Activated CD4-positive, alpha-beta T cell treated with anti-CD3 and anti-CD28 coated beads for 36 hours (primary cell): ENCODE results near the gene SLC6A6. TPM values are rescaled to one million over a fixed set of nuclear protein-coding genes. Genes with fewer than 3 reads are reported as not detected.
A peak's percentile ranks its signal among the peaks of the same experiment; 100 is the strongest.

Source experiments
- ATAC-seq: fragments of 200-7000 bp; cut with Tn5 transposase; one replicate; pipeline ENCODE4 v1.10.0; 2021; ENCODE audit warnings: mild to moderate bottlenecking, moderate library complexity
- CTCF ChIA-PET: fragments of 350-600 bp; sonication (Branson Sonifier 250); formaldehyde crosslinking; loops from one replicate; lab custom pipeline; 2021; ENCODE audit warnings: antibody characterized with exemption; lab: Charles Lee
- POLR2A ChIA-PET: fragments of 350-600 bp; sonication (Branson Sonifier 250); formaldehyde crosslinking; loops from one replicate; lab custom pipeline; 2021; ENCODE audit warnings: antibody characterized with exemption, inconsistent platforms; lab: Charles Lee
- DNase-seq: peaks from one replicate; pipeline ENCODE4 v3.0.0-alpha.2; 2020
- H3K27ac Mint-ChIP-seq: one replicate; pipeline ENCODE4 v1.8.0; 2021; ENCODE audit warnings: mixed read lengths
- H3K27me3 Mint-ChIP-seq: one replicate; pipeline ENCODE4 v1.8.0; 2021; ENCODE audit warnings: mixed read lengths
- H3K36me3 Mint-ChIP-seq: one replicate; pipeline ENCODE4 v1.8.0; 2021; ENCODE audit warnings: low read depth, mixed read lengths
- H3K4me1 Mint-ChIP-seq: one replicate; pipeline ENCODE4 v1.8.0; 2021; ENCODE audit warnings: mixed read lengths
- H3K4me3 Mint-ChIP-seq: one replicate; pipeline ENCODE4 v1.8.0; 2021; ENCODE audit warnings: mild to moderate bottlenecking, moderate library complexity, mixed read lengths
- H3K9me3 Mint-ChIP-seq: one replicate; pipeline ENCODE4 v1.8.0; 2021; ENCODE audit warnings: low read depth, mixed read lengths
- intact Hi-C, 2 experiments: fragments of 100-400 bp; cut with DNase I in 1 of 2; cut with micrococcal nuclease in 1 of 2; formaldehyde crosslinking; loops; one replicate each; pipeline versions ENCODE4 v1.14.2 to v1.15.1; 2022 to 2024; cut with DNase I, micrococcal nuclease
- total RNA-seq, 2 experiments: library from RNA; stranded (reverse); gene quantifications; one replicate each; pipeline ENCODE4 v1.2.3, GENCODE V29; 2021

Gene SLC6A6
- total RNA-seq, 2 experiments from 2014 or later, result 51.7 to 54.2 TPM

DNA sequence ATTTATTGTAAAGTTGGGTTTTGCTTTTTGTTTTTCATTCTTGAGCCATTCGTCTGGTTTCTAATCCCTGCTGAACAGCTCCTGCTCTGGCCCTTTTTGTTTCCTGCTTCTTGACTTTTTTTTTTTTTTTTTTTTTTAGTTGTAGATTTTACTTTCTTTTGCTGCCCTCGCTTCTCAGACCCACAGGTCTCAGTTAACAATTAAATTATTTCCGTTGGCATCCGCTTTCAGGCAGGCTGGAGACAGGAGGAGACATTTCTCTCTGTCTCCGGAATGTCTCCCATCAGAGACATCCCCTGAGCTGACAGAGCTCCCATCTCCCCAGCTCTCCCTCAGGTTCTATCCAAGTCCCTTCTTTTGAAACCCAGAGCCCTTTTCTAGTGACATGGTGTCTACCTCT lies 68.6 kb downstream of the SLC6A6 start:
- Mint-ChIP-seq H3K36me3 (peaks cover 15% of the 10 kb centered on the region), H3K27ac (no peak overlapping the region)
- POLR2A ChIA-PET, result no interaction called here

DNA sequence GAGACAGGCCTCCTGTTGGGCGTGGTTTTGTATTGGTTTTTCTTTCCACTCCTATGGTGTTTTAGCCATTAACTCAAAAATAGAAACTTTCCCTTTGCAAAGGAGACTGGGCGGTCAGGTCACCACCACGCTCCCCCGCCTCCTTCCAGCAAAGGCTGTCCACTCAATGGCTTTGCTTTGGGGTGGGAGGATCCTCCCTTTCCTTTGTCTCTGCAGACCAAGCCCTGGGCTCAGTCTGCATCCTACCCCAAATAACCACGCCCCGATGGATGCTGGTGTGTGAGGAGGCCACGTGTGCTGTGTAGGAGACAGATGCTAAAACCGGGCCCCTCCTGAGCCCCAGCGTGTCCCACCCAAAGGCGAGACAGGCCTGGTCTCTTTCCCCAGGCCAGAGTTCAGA lies 69.3 kb downstream of the SLC6A6 start:
- no peaks in the 10 kb centered on the region for H3K27me3 Mint-ChIP-seq
- H3K27ac Mint-ChIP-seq, result no peak overlapping the region
- no peak overlapping the region for H3K4me3 Mint-ChIP-seq
- ChIA-PET CTCF (no interaction called here), POLR2A (no interaction called here)
- intact Hi-C loops, result no loop called here
- no peak for ATAC-seq
- H3K9me3 Mint-ChIP-seq, result no peaks in the 10 kb centered on the region
- peaks cover 17% of the 10 kb centered on the region for H3K36me3 Mint-ChIP-seq
- peaks cover 5% of the 10 kb centered on the region for H3K4me1 Mint-ChIP-seq
- DNase-seq, result no peak

More for the DNA sequence above, 68.6 kb downstream of the SLC6A6 start:
- DNase-seq (no peak), ATAC-seq (no peak)
- Mint-ChIP-seq H3K4me1 (peaks cover 5% of the 10 kb centered on the region), H3K4me3 (no peak overlapping the region), H3K9me3 (no peaks in the 10 kb centered on the region), H3K27me3 (no peaks in the 10 kb centered on the region)
- intact Hi-C loops, result no loop called here
- CTCF ChIA-PET, result interaction anchor here (0.7 kb wide), 1 partner anchor 62 kb away, joined by 4 read pairs; no protein-coding TSS in a partner anchor

DNA sequence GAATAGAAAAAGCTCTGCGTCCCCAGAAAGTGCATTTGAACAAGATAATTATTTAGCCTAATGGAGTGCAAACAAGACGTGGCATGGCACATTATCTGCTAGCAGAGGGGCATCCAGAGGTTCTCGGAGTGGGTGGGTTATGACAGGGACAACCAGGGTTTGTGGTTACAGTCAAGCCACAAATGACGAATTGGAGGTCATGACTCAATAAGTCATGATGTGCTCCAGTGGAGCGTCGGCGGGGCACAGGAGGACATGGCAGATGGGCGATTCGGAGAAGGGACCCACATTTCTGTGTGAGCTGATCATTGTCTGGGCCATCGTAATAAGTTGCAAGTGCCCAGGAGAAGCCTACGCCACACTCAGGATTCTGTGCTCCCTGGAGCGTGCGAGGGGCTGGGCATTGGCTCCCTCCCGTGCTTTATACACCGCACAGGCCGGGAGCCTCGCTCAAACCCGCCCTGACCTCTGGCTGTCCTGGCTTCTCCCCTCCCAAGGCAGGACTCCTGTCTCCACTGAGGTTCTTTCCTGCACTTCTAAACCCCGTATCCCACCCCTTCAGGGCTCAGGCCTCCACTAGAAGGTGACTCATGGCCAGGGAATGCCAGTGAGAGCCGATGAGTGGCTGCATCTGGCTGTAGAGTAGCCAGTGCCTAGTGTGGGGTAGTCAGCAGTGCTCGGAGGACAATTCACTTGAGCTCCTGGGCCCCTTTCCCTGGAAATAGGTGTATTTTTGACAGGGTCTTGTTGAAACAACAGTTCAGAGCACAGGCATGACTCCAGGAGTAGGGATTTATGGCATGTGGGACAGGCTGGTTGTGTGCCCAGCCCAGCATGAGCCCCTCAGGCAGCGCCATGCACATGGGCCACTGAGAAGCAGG lies 70.3 kb downstream of the SLC6A6 start:
- H3K27me3 Mint-ChIP-seq, result no peaks in the 10 kb centered on the region
- intact Hi-C loops, result no loop called here
- no peak overlapping the region for H3K4me3 Mint-ChIP-seq
- ChIA-PET POLR2A (no interaction called here), CTCF (interaction anchor here (0.6 to 0.7 kb wide), 2 partner anchors 172 to 181 kb away, joined by 3 read pairs; no protein-coding TSS in a partner anchor)
- peaks cover 18% of the 10 kb centered on the region for H3K36me3 Mint-ChIP-seq
- no peaks in the 10 kb centered on the region for H3K9me3 Mint-ChIP-seq
- peaks cover 5% of the 10 kb centered on the region for H3K4me1 Mint-ChIP-seq
- DNase-seq (peak; percentile 44), ATAC-seq (peak; percentile 58)
- H3K27ac Mint-ChIP-seq, result no peak overlapping the region

DNA sequence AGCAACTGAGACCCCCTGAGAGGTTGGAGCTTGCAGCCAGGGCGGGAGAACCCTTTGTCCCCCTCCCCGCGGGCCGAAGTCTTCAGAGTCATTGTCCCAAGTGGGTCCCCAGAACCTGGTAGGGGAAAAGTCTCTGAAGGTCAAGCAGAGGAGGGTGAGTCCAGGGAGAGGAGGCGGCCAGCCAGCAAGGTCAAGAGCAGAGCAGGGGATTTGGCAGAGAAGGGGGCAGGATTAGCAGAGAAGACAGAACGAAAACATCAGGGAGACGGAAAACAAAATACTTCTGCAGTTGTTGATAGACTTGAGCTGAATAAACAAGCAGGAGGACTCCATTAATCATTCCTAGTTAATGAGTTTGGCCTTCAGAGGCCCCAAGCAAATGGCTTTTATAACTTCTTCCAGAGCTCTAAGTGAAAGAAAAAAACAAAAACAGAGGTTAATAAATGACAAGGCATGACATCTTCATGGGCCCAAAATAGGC lies 71.0 kb downstream of the SLC6A6 start:
- H3K9me3 Mint-ChIP-seq, result no peaks in the 10 kb centered on the region
- peaks cover 17% of the 10 kb centered on the region for H3K36me3 Mint-ChIP-seq
- H3K27ac Mint-ChIP-seq, result no peak overlapping the region
- ChIA-PET CTCF (interaction anchor here (0.7 kb wide), 1 partner anchor 173 kb away, joined by 3 read pairs; no protein-coding TSS in a partner anchor), POLR2A (no interaction called here)
- intact Hi-C loops, result no loop called here
- ATAC-seq (no peak), DNase-seq (no peak)
- H3K27me3 Mint-ChIP-seq, result no peaks in the 10 kb centered on the region
- H3K4me1 Mint-ChIP-seq, result peaks cover 5% of the 10 kb centered on the region
- no peak overlapping the region for H3K4me3 Mint-ChIP-seq

DNA sequence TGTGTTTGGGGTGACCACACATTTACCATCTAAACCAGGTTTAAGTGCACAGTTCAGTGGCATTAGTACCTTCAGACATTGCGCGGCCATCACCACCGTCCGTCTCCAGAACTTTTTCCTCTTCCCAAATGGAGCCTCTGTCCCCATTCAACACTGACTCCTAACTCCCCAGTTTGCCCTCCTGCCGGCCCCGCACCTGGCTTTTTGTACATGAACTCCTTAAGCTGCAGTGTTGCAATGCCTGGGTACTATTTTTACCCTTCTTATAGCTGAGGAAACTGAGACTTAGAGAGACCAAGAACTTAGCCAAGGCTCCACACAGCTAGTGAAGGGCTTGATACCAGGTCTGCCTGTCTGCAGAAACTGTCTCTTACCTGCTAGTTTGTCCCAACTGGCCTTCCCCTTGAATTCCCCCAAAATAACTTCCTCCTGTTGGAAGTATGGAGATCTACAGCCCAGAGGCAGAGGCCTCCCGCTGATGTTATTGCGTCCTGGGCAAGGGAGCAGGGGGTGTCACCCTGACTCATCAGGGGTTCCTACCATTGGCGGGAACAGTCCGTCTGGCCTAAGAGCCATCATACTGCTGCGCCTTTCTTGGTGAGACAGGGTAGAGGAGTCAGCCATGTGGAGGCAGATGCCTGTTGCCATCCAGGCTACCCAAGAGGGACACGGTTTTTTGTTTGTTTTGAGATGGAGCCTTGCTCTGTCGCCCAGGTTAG lies 72.1 kb downstream of the SLC6A6 start:
- Mint-ChIP-seq H3K4me1 (peaks cover 5% of the 10 kb centered on the region), H3K4me3 (no peak overlapping the region), H3K27me3 (no peaks in the 10 kb centered on the region), H3K27ac (no peak overlapping the region), H3K36me3 (peaks cover 18% of the 10 kb centered on the region), H3K9me3 (no peaks in the 10 kb centered on the region)
- CTCF ChIA-PET, result no interaction called here
- intact Hi-C loops, result no loop called here
- POLR2A ChIA-PET, result no interaction called here
- no peak for ATAC-seq
- DNase-seq, result no peak

DNA sequence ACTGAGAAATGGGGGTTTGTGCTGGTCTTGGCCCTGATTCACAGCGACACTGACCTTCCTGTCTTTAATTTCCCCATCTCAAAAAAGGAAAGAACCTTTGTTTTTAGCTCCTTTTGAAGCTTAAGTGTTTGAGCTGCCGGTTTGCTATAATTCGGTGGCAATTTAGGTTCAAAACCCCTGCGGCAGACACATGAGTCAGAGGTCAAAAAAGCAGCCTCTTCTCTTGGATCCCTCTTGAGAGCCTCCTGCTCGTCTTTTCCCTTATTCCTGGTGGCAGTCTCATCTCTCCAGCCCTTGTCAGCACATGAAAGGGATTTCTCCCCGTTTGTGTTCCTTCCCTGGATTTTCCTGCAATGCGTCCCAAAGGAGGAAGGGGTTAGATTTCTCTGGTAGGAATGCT lies 73.2 kb downstream of the SLC6A6 start:
- Mint-ChIP-seq H3K9me3 (no peaks in the 10 kb centered on the region), H3K4me1 (peaks cover 5% of the 10 kb centered on the region), H3K27me3 (no peaks in the 10 kb centered on the region), H3K4me3 (no peak overlapping the region), H3K36me3 (peaks cover 18% of the 10 kb centered on the region), H3K27ac (no peak overlapping the region)
- ChIA-PET POLR2A (no interaction called here), CTCF (interaction anchor here (0.5 to 0.9 kb wide), 3 partner anchors 8 to 448 kb away, joined by 3 to 4 read pairs (median 4); no protein-coding TSS in a partner anchor)
- intact Hi-C loops, result no loop called here
- no peak for ATAC-seq
- no peak for DNase-seq

DNA sequence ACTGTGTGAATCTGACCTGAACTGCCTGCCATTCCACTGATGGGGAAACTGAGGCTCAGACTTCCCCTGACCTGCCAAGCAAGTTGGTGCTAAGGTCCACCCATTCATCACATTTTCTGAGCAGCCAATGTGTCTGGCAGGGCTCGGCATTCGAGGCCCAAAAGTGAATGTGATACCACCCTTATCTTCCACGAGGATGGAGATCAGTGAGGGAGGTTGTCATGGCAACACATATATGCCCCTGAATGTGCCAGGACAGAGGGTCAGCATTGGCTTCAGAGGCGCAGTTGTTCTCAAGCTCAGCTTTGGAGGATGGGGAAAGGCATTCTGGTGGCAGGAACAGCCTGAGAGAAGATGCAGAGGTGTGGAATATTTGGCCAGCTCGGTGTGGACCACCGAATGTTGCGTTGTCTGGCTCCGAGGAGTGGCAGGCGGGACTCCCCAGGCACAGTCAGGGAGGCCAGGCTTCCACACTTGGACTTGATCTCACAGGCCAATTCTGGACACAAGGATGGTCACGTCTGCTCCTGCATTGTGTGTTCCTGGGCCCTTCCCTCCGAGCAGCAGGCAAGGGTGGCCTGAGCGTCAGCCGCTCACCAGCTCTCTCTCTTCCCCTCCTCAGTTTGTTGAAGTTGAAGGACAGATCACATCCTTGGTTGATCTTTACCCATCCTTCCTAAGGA lies 74.3 kb downstream of the SLC6A6 start:
- Mint-ChIP-seq H3K36me3 (peaks cover 26% of the 10 kb centered on the region), H3K27me3 (no peaks in the 10 kb centered on the region), H3K27ac (no peak overlapping the region), H3K4me1 (peaks cover 5% of the 10 kb centered on the region), H3K9me3 (no peaks in the 10 kb centered on the region), H3K4me3 (no peak overlapping the region)
- no peak for ATAC-seq
- no peak for DNase-seq
- CTCF ChIA-PET, result interaction anchor here (0.8 to 0.9 kb wide), 2 partner anchors 9 to 219 kb away, joined by 3 to 4 read pairs; no protein-coding TSS in a partner anchor
- POLR2A ChIA-PET, result no interaction called here
- intact Hi-C loops, result no loop called here

DNA sequence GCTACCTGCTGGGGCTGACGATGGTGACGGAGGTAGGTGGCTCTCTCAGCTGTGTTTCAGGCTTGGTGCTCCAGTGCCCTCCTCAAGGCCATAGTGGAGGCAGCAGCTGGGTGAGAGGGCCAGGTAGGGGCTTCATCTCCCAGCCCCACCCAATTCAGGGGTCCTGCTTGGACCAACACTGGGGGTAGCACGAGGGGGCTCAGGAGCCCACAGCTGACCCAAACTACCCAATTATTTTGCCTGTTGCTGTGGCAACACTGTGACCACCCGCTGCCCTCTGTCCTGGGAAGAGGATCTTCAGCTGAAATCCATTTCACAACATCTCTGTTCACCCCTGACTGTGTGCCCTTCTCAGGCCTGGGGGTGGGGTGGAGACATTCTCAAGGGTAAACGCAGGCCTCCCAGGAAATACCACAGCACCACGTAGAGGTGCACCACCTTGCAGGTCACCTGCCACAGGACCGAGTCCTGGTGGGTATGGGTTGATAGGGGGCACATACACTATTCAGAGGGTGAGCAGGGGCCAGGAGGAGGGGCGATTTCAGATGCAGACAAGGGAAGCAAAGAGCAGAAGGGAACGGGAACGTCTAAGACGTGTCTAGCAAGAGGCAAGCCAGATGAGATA lies 75.0 kb downstream of the SLC6A6 start:
- CTCF ChIA-PET, result no interaction called here

DNA sequence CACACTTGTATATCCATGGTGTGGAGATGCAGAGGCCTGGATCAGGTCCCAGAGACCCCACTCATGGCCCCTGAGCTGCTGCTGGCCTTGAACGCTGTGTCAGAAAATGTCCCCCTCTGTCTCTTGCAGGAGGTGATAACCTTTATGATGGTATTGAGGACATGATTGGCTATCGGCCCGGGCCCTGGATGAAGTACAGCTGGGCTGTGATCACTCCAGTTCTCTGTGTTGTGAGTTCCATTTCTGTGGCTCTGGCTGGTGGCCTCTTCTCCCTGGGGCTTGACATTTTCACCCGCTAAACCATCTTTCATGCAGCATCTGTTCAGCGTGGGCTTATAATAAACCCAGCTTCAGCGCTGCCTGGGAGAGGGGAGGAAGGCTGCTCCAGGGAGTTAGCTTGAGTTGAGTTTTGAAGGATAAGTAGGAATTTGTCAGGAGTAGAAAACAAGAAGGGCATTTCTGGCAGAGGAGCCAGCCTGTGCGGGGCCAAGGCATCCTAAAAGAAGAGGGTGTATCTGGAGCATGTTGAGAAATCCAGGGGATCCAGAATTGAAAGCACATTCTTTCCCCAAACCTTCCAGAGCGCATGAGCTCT lies 76.6 kb downstream of the SLC6A6 start:
- intact Hi-C loops, result no loop called here

More for the DNA sequence above, 75.0 kb downstream of the SLC6A6 start:
- Mint-ChIP-seq H3K27ac (no peak overlapping the region), H3K9me3 (no peaks in the 10 kb centered on the region), H3K27me3 (no peaks in the 10 kb centered on the region), H3K4me1 (peaks cover under 1% of the 10 kb centered on the region), H3K36me3 (peaks cover 31% of the 10 kb centered on the region), H3K4me3 (no peak overlapping the region)
- ATAC-seq, result no peak
- intact Hi-C loops, result no loop called here
- POLR2A ChIA-PET, result no interaction called here
- no peak for DNase-seq

DNA sequence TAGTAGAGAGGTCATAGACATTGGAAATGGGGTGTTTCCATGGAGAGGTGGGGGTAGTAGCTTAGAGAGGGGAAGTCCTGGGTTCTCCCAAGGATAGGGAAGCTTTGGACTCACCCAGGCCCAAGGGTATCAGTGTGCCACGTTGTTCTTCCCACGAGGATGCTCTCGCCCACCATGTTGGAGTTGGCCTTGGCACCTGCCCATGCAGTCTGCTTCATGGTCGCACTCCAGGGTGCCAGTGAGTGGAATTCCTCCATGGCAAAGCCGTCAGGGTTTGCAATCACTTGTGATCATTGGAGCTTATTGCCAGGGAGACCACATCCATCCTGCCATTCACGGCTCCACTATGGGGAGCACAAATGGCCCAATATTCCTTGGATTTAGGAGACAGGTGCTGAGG lies 77.2 kb downstream of the SLC6A6 start:
- intact Hi-C loops, result no loop called here
- H3K4me3 Mint-ChIP-seq, result no peak overlapping the region
- ChIA-PET CTCF (interaction anchor here (0.6 kb wide), 1 partner anchor 268 kb away, joined by 3 read pairs; no protein-coding TSS in a partner anchor), POLR2A (no interaction called here)
- no peaks in the 10 kb centered on the region for H3K9me3 Mint-ChIP-seq
- H3K4me1 Mint-ChIP-seq, result no peaks in the 10 kb centered on the region
- peaks cover 43% of the 10 kb centered on the region for H3K36me3 Mint-ChIP-seq
- ATAC-seq (no peak), DNase-seq (no peak)
- H3K27me3 Mint-ChIP-seq, result no peaks in the 10 kb centered on the region
- H3K27ac Mint-ChIP-seq, result no peak overlapping the region

More for the DNA sequence above, 76.6 kb downstream of the SLC6A6 start:
- ATAC-seq, result no peak
- Mint-ChIP-seq H3K27ac (no peak overlapping the region), H3K4me1 (no peaks in the 10 kb centered on the region), H3K4me3 (no peak overlapping the region), H3K36me3 (peaks cover 39% of the 10 kb centered on the region), H3K9me3 (no peaks in the 10 kb centered on the region), H3K27me3 (no peaks in the 10 kb centered on the region)
- ChIA-PET POLR2A (no interaction called here), CTCF (interaction anchor here (0.6 kb wide), 1 partner anchor 268 kb away, joined by 3 read pairs; no protein-coding TSS in a partner anchor)
- DNase-seq, result no peak
